Measurements from ENCODE around the gene CEP126. TPM values are rescaled to one million over a fixed set of nuclear protein-coding genes. Genes with fewer than 3 reads are reported as not detected.

The CEP126 gene
- total and polyA plus RNA-seq, 2 of the 13 experiments (the other 11 are each of a cell fraction or from before 2014, with no cell fraction given) = 1.4 to 1.7 TPM

- CTCF ChIA-PET (ENCODE audit: low intra/inter-chr PET ratio, low total read pairs) = interaction anchor here (2.1 kb wide), 1 partner anchor 78 kb away, joined by 15 read pairs; no protein-coding TSS in a partner anchor
- H3K9me3 ChIP-seq (ENCODE audit: low read length) = no peaks in the 10 kb centered on the region
- H3K27me3 ChIP-seq (ENCODE audit: control insufficient read depth in 1 of 2, insufficient read depth in 2 of 2, low read length in 2 of 2) = no peaks in the 10 kb centered on the region
- H3K36me3 ChIP-seq (replicated peaks in 1 of 2; ENCODE audit: control insufficient read depth in 1 of 2, insufficient read depth in 2 of 2, low read length in 2 of 2) = no peaks in the 10 kb centered on the region
- peak overlapping the region; percentile 58 for H3K4me2 ChIP-seq (ENCODE audit: low read depth, low read length)
- DNase-seq (ENCODE audit: low spot score) = peak; percentile 58
- POLR2A ChIA-PET = no interaction called here
- H4K20me1 ChIP-seq (ENCODE audit: insufficient read depth, low read length) = no peaks in the 10 kb centered on the region
- peak; percentile 73; the same call in 1 of the 2 replicates for TF ChIP-seq SMC3 (IDR thresholded peaks at IDR 0.05; ENCODE audit: low read length)
- TF ChIP-seq, protein P1, sequence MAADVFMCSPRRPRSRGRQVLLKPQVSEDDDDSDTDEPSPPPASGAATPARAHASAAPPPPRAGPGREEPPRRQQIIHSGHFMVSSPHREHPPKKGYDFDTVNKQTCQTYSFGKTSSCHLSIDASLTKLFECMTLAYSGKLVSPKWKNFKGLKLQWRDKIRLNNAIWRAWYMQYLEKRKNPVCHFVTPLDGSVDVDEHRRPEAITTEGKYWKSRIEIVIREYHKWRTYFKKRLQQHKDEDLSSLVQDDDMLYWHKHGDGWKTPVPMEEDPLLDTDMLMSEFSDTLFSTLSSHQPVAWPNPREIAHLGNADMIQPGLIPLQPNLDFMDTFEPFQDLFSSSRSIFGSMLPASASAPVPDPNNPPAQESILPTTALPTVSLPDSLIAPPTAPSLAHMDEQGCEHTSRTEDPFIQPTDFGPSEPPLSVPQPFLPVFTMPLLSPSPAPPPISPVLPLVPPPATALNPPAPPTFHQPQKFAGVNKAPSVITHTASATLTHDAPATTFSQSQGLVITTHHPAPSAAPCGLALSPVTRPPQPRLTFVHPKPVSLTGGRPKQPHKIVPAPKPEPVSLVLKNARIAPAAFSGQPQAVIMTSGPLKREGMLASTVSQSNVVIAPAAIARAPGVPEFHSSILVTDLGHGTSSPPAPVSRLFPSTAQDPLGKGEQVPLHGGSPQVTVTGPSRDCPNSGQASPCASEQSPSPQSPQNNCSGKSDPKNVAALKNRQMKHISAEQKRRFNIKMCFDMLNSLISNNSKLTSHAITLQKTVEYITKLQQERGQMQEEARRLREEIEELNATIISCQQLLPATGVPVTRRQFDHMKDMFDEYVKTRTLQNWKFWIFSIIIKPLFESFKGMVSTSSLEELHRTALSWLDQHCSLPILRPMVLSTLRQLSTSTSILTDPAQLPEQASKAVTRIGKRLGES (CRISPR knock-in tag; IDR thresholded peaks at IDR 0.05; ENCODE audit: borderline replicate concordance) = no peak
- no peak for TF ChIP-seq SYNCRIP (IDR thresholded peaks at IDR 0.05; ENCODE audit: insufficient read depth, low read depth, low read length)
- TF ChIP-seq, protein P2, sequence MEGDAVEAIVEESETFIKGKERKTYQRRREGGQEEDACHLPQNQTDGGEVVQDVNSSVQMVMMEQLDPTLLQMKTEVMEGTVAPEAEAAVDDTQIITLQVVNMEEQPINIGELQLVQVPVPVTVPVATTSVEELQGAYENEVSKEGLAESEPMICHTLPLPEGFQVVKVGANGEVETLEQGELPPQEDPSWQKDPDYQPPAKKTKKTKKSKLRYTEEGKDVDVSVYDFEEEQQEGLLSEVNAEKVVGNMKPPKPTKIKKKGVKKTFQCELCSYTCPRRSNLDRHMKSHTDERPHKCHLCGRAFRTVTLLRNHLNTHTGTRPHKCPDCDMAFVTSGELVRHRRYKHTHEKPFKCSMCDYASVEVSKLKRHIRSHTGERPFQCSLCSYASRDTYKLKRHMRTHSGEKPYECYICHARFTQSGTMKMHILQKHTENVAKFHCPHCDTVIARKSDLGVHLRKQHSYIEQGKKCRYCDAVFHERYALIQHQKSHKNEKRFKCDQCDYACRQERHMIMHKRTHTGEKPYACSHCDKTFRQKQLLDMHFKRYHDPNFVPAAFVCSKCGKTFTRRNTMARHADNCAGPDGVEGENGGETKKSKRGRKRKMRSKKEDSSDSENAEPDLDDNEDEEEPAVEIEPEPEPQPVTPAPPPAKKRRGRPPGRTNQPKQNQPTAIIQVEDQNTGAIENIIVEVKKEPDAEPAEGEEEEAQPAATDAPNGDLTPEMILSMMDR (CRISPR knock-in tag; IDR thresholded peaks at IDR 0.05) = peak; percentile 66
- TF ChIP-seq STAG1 (CRISPR knock-in tag; IDR thresholded peaks at IDR 0.05) = peak; percentile 70
- no peak for TF ChIP-seq SOX6 (IDR thresholded peaks at IDR 0.05)
- 0 out of 2 replicates have a peak, but pooled peaks have one; percentile 24 for TF ChIP-seq SOX6 (CRISPR knock-in tag; IDR thresholded peaks at IDR 0.05)
- TF ChIP-seq ZMYM4 (CRISPR knock-in tag; IDR thresholded peaks at IDR 0.05) = peak; percentile 16; the same call in 1 of the 2 replicates
- TF ChIP-seq RAD21 (CRISPR knock-in tag; IDR thresholded peaks at IDR 0.05) = peak; percentile 51
- peak overlapping the region; percentile 44 for H2AFZ ChIP-seq (ENCODE audit: low read length)
- no peak overlapping the region; a peak in 1 of 6 replicates for H3K4me3 ChIP-seq (replicated peaks in 1 of 3; ENCODE audit: insufficient read depth in 1 of 3, low read depth in 2 of 3, low read length in 3 of 3)
- in situ Hi-C loops (cut with HindIII; ENCODE audit: extremely low pct_ligation_motif_present, low pct_unique_long_range_greater_than_20kb) = loop anchor here (10.0 kb wide), 1 partner anchor 75 kb away; no protein-coding TSS in a partner anchor
- intact Hi-C loops (cut with micrococcal nuclease; ENCODE audit: unreplicated experiment) = loop anchor here (1.0 kb wide), 1 partner anchor 78 kb away; no protein-coding TSS in a partner anchor
- peak; percentile 99 for ATAC-seq
- BruUV-seq (replicated peaks) = no TSS peak
- peaks cover 10% of the 10 kb centered on the region for H3K4me1 ChIP-seq (ENCODE audit: insufficient read depth, low read length)
- FAIRE-seq = no peak
- no peaks in the 10 kb centered on the region for H3K79me2 ChIP-seq (ENCODE audit: insufficient read depth, low read length)
- 22% methylated on average over 2 of the region's 5 CpGs for WGBS (ENCODE audit: low lambda C conversion rate)
- no peak overlapping the region for H3K27ac ChIP-seq (ENCODE audit: extremely low read length, insufficient read depth, low read length)
- H3K9ac ChIP-seq (ENCODE audit: insufficient read depth, low read depth, low read length) = no peak overlapping the region
Measured at GRCh38 chr11:101929294-101929915, 14.6 kb downstream of the CEP126 start.

All from HepG2 (cell line).